ENCODE measurements around the gene GNAO1. TPM values are rescaled to one million over a fixed set of nuclear protein-coding genes. Genes with fewer than 3 reads are reported as not detected.

The GNAO1 gene
- total and polyA plus RNA-seq, 2 of the 13 experiments (the other 11 are each of a cell fraction or from before 2014, with no cell fraction given), result not detected

DNA sequence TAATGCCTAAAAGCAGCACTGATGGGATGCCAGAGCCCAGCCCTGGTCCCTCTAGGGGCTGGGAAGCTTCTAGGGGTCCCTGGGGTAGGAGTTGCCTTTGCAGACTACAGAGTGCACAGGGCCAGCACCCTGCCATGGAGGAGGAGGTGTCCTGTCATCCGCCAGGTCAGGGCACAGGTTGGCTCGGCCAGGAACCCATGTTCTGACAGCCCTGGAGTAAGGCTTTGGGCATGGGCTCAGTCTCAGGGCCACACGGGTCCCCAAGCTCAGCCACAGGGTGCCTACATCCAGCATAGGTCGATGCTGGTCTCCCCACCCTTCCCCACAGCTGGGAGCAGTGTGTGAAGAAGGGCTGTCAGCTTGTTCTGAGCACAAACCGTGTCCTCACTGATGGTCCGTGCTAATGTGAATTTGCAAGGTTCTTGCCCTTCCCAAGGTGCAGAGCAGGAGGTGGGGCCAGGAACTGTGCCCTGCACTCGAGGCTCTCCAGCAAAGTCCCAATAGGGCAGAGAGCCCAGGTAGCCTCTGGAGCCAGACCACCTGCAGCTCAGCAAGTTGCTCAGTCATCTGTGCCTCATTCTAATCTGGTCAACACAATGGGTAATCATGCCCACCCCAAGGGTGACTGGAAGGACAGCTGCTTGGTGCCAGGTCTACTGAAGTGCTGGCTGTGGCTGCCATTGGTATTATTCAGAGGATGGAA is 161.2 kb downstream of the GNAO1 start:
- Histone ChIP-seq H3K27ac (ENCODE audit: extremely low read length, insufficient read depth, low read length) (no peak overlapping the region), H3K4me2 (ENCODE audit: low read depth, low read length) (no peak overlapping the region)
- in situ Hi-C loops (cut with HindIII; ENCODE audit: extremely low pct_ligation_motif_present, low pct_unique_long_range_greater_than_20kb), result loop anchor here (10.0 kb wide), 1 partner anchor 58 kb away; no protein-coding TSS in a partner anchor
- no peak for TF ChIP-seq CCDC6 (CRISPR knock-in tag; IDR thresholded peaks at IDR 0.05)
- no peak for TF ChIP-seq ZNF512 (CRISPR knock-in tag; IDR thresholded peaks at IDR 0.05)
- TF ChIP-seq, protein P1, sequence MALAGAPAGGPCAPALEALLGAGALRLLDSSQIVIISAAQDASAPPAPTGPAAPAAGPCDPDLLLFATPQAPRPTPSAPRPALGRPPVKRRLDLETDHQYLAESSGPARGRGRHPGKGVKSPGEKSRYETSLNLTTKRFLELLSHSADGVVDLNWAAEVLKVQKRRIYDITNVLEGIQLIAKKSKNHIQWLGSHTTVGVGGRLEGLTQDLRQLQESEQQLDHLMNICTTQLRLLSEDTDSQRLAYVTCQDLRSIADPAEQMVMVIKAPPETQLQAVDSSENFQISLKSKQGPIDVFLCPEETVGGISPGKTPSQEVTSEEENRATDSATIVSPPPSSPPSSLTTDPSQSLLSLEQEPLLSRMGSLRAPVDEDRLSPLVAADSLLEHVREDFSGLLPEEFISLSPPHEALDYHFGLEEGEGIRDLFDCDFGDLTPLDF (CRISPR knock-in tag; IDR thresholded peaks at IDR 0.05), result no peak
- no peak for TF ChIP-seq ZNF564 (CRISPR knock-in tag; IDR thresholded peaks at IDR 0.05)
- TF ChIP-seq ZNF512B (CRISPR knock-in tag; IDR thresholded peaks at IDR 0.05; ENCODE audit: borderline replicate concordance), result no peak
- TF ChIP-seq ZNF713 (CRISPR knock-in tag; IDR thresholded peaks at IDR 0.05), result no peak
- TF ChIP-seq ZNF646 (CRISPR knock-in tag; IDR thresholded peaks at IDR 0.05), result no peak
- TF ChIP-seq SP140L (CRISPR knock-in tag; IDR thresholded peaks at IDR 0.05; ENCODE audit: borderline replicate concordance), result no peak
- TF ChIP-seq RFXANK (CRISPR knock-in tag; IDR thresholded peaks at IDR 0.05), result no peak
- TF ChIP-seq RORA (CRISPR knock-in tag; IDR thresholded peaks at IDR 0.05), result no peak
- no peak for TF ChIP-seq ZNF253 (CRISPR knock-in tag; IDR thresholded peaks at IDR 0.05; ENCODE audit: borderline replicate concordance)
- no peak for TF ChIP-seq ISL2 (CRISPR knock-in tag; IDR thresholded peaks at IDR 0.05)

More for the DNA sequence above, 161.2 kb downstream of the GNAO1 start:
- FAIRE-seq (no peak), ATAC-seq (no peak), DNase-seq (ENCODE audit: low spot score) (no peak)
- WGBS (ENCODE audit: low lambda C conversion rate), result 15% methylated on average over 7 of the region's 7 CpGs
- Histone ChIP-seq H4K20me1 (ENCODE audit: insufficient read depth, low read length) (no peaks in the 10 kb centered on the region), H3K36me3 (replicated peaks in 1 of 2; ENCODE audit: control insufficient read depth in 1 of 2, insufficient read depth in 2 of 2, low read length in 2 of 2) (no peaks in the 10 kb centered on the region), H3K9me3 (ENCODE audit: low read length) (no peaks in the 10 kb centered on the region), H3K4me1 (ENCODE audit: insufficient read depth, low read length) (peaks cover 20% of the 10 kb centered on the region), H3K4me3 (replicated peaks in 1 of 3; ENCODE audit: insufficient read depth in 1 of 3, low read depth in 2 of 3, low read length in 3 of 3) (no peak overlapping the region), H2AFZ (ENCODE audit: low read length) (no peak overlapping the region), H3K27me3 (ENCODE audit: control insufficient read depth in 1 of 2, insufficient read depth in 2 of 2, low read length in 2 of 2) (peaks cover 5 to 28% of the 10 kb centered on the region in 2 experiments), H3K79me2 (ENCODE audit: insufficient read depth, low read length) (no peaks in the 10 kb centered on the region), H3K9ac (ENCODE audit: insufficient read depth, low read depth, low read length) (no peak overlapping the region)
- intact Hi-C loops (cut with micrococcal nuclease; ENCODE audit: unreplicated experiment), result no loop called here
- ChIA-PET POLR2A (no interaction called here), CTCF (ENCODE audit: low intra/inter-chr PET ratio, low total read pairs) (no interaction called here)
- no TSS peak for BruUV-seq (replicated peaks)

All from HepG2 (cell line).